ENCODE data around the gene NINJ2.

DNA sequence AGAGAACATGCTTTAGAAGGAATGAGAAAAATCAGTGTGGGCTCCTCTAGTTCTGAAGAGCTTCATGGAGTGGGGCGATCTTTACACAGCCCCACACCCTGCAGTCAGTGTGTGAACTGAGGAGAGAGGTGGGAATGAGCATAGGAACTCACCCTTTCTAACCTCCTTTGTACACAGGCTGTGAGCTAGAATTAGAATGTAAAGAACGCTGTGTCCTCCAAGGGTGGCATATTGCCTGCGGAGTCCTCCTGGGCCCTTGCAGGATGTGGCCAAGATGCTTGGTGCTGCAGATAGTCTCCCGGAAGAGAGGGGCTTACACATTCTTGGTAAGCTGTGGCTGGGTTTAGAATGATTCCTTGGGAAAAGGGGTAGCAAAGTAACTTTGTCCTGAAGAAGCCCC is 43.9 kb downstream of the NINJ2 start:
- no peak for TF ChIP-seq EP300 (IDR thresholded peaks at IDR 0.05)
- TF ChIP-seq, protein P1, sequence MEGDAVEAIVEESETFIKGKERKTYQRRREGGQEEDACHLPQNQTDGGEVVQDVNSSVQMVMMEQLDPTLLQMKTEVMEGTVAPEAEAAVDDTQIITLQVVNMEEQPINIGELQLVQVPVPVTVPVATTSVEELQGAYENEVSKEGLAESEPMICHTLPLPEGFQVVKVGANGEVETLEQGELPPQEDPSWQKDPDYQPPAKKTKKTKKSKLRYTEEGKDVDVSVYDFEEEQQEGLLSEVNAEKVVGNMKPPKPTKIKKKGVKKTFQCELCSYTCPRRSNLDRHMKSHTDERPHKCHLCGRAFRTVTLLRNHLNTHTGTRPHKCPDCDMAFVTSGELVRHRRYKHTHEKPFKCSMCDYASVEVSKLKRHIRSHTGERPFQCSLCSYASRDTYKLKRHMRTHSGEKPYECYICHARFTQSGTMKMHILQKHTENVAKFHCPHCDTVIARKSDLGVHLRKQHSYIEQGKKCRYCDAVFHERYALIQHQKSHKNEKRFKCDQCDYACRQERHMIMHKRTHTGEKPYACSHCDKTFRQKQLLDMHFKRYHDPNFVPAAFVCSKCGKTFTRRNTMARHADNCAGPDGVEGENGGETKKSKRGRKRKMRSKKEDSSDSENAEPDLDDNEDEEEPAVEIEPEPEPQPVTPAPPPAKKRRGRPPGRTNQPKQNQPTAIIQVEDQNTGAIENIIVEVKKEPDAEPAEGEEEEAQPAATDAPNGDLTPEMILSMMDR (IDR thresholded peaks at IDR 0.05): no peak

All from ovary (tissue), 3 donors.